KOPT-K1 (cell line): ENCODE measurements around the gene FHIP1B.
A peak's percentile ranks its signal among the peaks of the same experiment; 100 is the strongest.
"Not testable (repeated sequence)": the region's sequence is repeated elsewhere in the genome, so short reads cannot be mapped to it uniquely, and the experiment has no call there.

Experiments
- H3K27ac ChIP-seq: fragments of 200-600 bp; sonication (generic); 2 replicates; pipeline ENCODE4 v1.5.1; 2016; ENCODE audit warnings: antibody characterized with exemption, mild to moderate bottlenecking, low read depth, low read length; ENCODE audit not compliant: poor library complexity, severe bottlenecking
- H3K36me3 ChIP-seq: fragments of 200-600 bp; sonication (generic); 2 replicates; pipeline ENCODE4 v1.5.1; 2017; ENCODE audit warnings: antibody characterized with exemption, mild to moderate bottlenecking, low read length, moderate library complexity; ENCODE audit not compliant: insufficient read depth
- H3K9me3 ChIP-seq: fragments of 200-600 bp; sonication (generic); 2 replicates; pipeline ENCODE4 v1.5.1; 2017; ENCODE audit warnings: antibody characterized with exemption, low read length, mild to moderate bottlenecking; ENCODE audit not compliant: insufficient read depth, poor library complexity, severe bottlenecking

FHIP1B gene

GRCh38 chr11:6249770-6250555 is 15.5 kb upstream of the FHIP1B start:
- Histone ChIP-seq H3K36me3 (no peaks in the 10 kb centered on the region), H3K27ac (no peak overlapping the region), H3K9me3 (no peaks in the 10 kb centered on the region)

DNA sequence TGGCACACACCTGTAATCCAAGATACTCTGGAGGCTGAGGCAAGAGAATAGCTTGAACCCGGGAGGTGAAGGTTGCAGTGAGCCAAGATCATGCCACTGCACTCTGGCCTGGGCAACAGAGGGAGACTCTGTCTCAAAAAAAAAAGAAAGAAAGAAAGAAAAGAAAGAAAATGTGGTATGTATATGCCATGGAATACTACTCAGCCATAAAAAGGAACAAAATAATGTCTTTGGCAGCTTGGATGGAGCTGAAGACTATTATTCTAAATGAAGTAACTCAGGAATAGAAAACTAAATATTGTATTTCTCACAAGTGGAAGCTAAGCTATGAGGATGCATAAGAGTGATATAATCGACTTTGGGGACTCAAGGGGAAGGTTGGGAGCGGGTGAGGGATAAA is 14.5 kb upstream of the FHIP1B start:
- not testable (repeated sequence) for H3K27ac ChIP-seq, H3K9me3 ChIP-seq, H3K36me3 ChIP-seq

GRCh38 chr11:6248248-6248647 is 13.8 kb upstream of the FHIP1B start:
- Histone ChIP-seq H3K27ac (no peak overlapping the region), H3K9me3 (no peaks in the 10 kb centered on the region), H3K36me3 (no peaks in the 10 kb centered on the region)

DNA sequence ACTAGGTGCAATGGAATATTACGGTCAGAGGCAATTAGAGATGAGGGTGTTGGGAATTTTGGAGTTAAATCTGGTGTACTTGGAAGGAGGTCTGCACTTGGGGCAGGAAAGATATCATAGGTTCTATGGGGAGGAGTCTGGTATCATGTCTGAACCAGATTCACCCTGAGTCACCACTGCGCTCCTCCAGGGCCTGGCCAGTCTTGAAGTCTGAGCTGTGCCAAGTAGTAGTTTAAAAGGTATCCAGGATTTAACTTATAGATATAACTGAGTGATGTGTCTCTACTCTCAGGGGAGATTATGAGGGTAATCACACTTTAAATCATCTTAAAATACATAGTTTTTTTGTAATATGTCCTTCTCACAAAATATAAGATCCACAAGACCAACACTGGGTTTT is 11.1 kb upstream of the FHIP1B start:
- no peaks in the 10 kb centered on the region for H3K9me3 ChIP-seq
- H3K27ac ChIP-seq = no peak overlapping the region
- H3K36me3 ChIP-seq = no peaks in the 10 kb centered on the region

DNA sequence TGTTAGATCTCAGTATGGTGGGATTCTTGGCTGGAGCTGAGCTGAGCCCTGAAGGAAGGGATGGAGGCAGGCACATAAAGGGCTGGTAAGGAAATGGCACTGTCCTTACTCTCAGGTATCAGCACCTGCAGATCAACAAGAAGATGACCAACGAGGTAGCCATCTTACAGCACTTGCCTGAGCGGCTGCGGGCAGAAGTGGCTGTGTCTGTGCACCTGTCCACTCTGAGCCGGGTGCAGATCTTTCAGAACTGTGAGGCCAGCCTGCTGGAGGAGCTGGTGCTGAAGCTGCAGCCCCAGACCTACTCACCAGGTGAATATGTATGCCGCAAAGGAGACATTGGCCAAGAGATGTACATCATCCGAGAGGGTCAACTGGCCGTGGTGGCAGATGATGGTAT is 6.9 kb upstream of the FHIP1B start:
- Histone ChIP-seq H3K36me3 (no peaks in the 10 kb centered on the region), H3K9me3 (no peaks in the 10 kb centered on the region), H3K27ac (no peak overlapping the region)

- Histone ChIP-seq H3K27ac (no peak overlapping the region), H3K36me3 (no peaks in the 10 kb centered on the region), H3K9me3 (no peaks in the 10 kb centered on the region)
Measured at GRCh38 chr11:6240781-6241180, 6.3 kb upstream of the FHIP1B start.

GRCh38 chr11:6240139-6240538 is 5.7 kb upstream of the FHIP1B start:
- H3K36me3 ChIP-seq = no peaks in the 10 kb centered on the region
- H3K27ac ChIP-seq = no peak overlapping the region
- no peaks in the 10 kb centered on the region for H3K9me3 ChIP-seq

- Histone ChIP-seq H3K27ac (no peak within 1 kb of the TSS), H3K36me3 (no peaks in the 10 kb centered on the region), H3K9me3 (no peaks in the 10 kb centered on the region)
Measured at GRCh38 chr11:6238902-6239301, 4.5 kb upstream of the FHIP1B start, which contains the start of gene CNGA4. TSS of gene CNGA4 (plus strand) at chr11:6239089. CDS start at chr11:6239207, 118 bp downstream.

DNA sequence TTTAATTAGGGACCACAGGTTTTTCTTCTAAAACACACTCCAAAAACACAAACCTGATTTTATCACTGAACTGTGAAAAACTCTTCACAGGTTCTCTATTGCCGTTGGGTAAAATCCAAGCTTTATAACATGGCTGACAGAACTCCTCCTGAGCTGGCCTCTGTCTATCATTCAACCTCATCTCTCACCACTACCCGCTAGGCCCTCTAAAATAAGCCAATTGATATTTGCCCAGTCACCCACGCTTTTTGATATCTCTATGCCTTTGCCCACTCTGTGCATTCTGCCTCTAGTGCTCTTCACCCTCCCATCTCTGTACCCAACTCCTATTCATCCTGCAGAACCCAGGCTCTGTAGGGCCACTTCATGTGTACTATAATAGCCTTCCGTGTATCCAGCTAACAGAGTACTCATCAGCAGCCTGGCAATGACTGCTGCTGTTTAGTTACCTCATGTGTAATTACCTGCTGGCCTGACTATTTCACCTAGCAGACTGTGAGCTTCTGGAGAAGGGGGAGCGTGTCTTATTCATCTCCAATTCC is 3.4 kb upstream of the FHIP1B start:
- no peaks in the 10 kb centered on the region for H3K9me3 ChIP-seq
- no peaks in the 10 kb centered on the region for H3K36me3 ChIP-seq
- no peak overlapping the region for H3K27ac ChIP-seq

DNA sequence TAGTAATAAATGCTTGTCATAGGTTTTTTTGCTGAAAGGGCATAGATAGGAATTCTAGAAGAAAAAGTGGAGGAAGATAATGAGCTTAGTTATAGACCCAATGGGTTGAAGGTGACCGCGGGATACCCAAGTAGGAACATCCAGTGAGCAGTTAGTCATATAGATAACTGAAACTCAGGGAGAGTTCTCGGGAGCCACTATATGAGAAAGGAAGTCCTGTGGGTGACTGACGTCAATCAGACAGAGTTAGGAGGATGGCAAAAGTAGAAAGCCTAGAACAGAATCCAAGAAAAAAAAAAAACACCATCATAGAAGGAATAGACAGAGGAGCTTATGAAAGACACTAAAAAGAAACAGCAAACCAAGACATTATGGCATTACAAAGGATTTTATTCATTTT is 2.8 kb upstream of the FHIP1B start:
- Histone ChIP-seq H3K9me3 (no peaks in the 10 kb centered on the region), H3K36me3 (no peaks in the 10 kb centered on the region), H3K27ac (no peak overlapping the region)

DNA sequence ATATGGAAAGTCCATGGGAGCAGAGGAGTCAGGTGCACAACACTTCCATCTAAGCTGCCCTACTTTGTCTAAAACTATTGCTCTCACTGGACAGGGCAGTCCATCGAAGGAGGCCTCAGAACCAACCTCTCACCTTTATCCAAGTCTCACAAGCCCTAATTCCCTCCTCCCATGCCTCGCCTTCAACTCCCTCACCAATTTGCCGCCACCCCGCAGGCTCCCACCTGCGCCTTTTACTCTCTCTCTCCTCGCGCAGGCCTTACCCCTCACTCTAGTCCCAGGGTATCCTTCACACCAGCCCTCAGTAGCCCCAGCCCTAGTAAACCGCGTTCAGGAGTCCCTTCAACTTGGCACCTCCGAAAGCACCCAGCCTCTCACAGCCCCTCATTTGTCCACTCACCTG is 451 bp downstream of the FHIP1B start:
- 0 out of 2 replicates have a peak, but pooled peaks cover 1% of the 10 kb centered on the region for H3K36me3 ChIP-seq

GRCh38 chr11:6232899-6233298 is 1.5 kb downstream of the FHIP1B start:
- 0 out of 2 replicates have a peak, but pooled peaks cover 3% of the 10 kb centered on the region for H3K36me3 ChIP-seq
- no peak overlapping the region for H3K27ac ChIP-seq
- H3K9me3 ChIP-seq = no peaks in the 10 kb centered on the region

More for the DNA sequence above, 451 bp downstream of the FHIP1B start:
- H3K9me3 ChIP-seq = no peaks in the 10 kb centered on the region
- peak overlapping the region; percentile 62 for H3K27ac ChIP-seq

- Histone ChIP-seq H3K27ac (no peak overlapping the region), H3K9me3 (no peaks in the 10 kb centered on the region), H3K36me3 (0 out of 2 replicates have a peak, but pooled peaks cover 3% of the 10 kb centered on the region)
Measured at GRCh38 chr11:6229911-6230310, 4.5 kb downstream of the FHIP1B start.

DNA sequence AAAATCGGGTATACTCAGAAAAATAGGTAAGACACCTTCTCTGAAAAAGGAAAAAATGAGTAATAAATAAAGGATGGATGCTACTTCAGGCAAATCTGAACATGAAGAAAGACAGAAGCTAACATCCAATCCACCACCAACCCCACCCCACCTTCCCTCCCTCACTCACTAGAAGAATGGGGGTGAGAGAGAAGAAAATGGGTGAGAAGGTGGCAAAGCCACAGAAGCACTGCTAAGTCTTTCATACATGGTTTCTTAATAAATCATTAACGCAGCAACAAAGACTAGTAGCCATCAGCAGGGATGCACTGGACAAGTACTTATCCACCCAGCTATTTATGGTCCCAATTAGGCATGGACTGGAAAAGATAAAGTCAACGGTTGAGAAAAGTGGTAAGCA is 5.9 kb downstream of the FHIP1B start:
- Histone ChIP-seq H3K9me3 (no peaks in the 10 kb centered on the region), H3K27ac (no peak overlapping the region), H3K36me3 (peaks cover 12% of the 10 kb centered on the region; the same call in 1 of the 2 replicates)

GRCh38 chr11:6225896-6226295 is 8.5 kb downstream of the FHIP1B start:
- no peaks in the 10 kb centered on the region for H3K9me3 ChIP-seq
- peaks cover 36% of the 10 kb centered on the region for H3K36me3 ChIP-seq
- H3K27ac ChIP-seq = no peak overlapping the region

- Histone ChIP-seq H3K36me3 (peaks cover 45% of the 10 kb centered on the region), H3K9me3 (no peaks in the 10 kb centered on the region)
Measured at GRCh38 chr11:6225024-6225423, 9.4 kb downstream of the FHIP1B start.

More at GRCh38 chr11:6225024-6225423, 9.4 kb downstream of the FHIP1B start:
- no peak overlapping the region for H3K27ac ChIP-seq
